BE2C (cell line): Measurements from ENCODE around the gene TRIM7.
"Not testable (repeated sequence)": the region's sequence is repeated elsewhere in the genome, so short reads cannot be mapped to it uniquely, and the experiment has no call there.

Experiments
- DNase-seq: peaks from one replicate; pipeline ENCODE4 v3.0.0-alpha.2; 2020
- H3K27me3 ChIP-seq: fragments of 250-450 bp; sonication (Bioruptor Pico); 2 replicates; pipeline ENCODE4 v1.5.1; 2020; ENCODE audit warnings: mild to moderate bottlenecking
- H3K36me3 ChIP-seq: fragments of 250-450 bp; sonication (Bioruptor Pico); 2 replicates; pipeline ENCODE4 v1.5.1; 2020; ENCODE audit warnings: mild to moderate bottlenecking
- H3K4me1 ChIP-seq: fragments of 250-450 bp; sonication (Bioruptor Pico); 2 replicates; pipeline ENCODE4 v1.5.1; 2020
- H3K4me3 ChIP-seq: 2 replicates; pipeline ENCODE4 v1.5.1; 2011; ENCODE audit warnings: low read depth, low read length
- H3K9me3 ChIP-seq: fragments of 250-450 bp; sonication (Bioruptor Pico); 2 replicates; pipeline ENCODE4 v1.5.1; 2020
- TF ChIP-seq, protein P1 (sequence below): IDR thresholded peaks from 2 replicates; pipeline ENCODE4 v1.5.1; 2012; ENCODE audit warnings: mild to moderate bottlenecking, low read depth, low read length

TRIM7 gene

GRCh38 chr5:181149806-181150733 is 54.9 kb downstream of the TRIM7 start:
- TF ChIP-seq, protein P1, sequence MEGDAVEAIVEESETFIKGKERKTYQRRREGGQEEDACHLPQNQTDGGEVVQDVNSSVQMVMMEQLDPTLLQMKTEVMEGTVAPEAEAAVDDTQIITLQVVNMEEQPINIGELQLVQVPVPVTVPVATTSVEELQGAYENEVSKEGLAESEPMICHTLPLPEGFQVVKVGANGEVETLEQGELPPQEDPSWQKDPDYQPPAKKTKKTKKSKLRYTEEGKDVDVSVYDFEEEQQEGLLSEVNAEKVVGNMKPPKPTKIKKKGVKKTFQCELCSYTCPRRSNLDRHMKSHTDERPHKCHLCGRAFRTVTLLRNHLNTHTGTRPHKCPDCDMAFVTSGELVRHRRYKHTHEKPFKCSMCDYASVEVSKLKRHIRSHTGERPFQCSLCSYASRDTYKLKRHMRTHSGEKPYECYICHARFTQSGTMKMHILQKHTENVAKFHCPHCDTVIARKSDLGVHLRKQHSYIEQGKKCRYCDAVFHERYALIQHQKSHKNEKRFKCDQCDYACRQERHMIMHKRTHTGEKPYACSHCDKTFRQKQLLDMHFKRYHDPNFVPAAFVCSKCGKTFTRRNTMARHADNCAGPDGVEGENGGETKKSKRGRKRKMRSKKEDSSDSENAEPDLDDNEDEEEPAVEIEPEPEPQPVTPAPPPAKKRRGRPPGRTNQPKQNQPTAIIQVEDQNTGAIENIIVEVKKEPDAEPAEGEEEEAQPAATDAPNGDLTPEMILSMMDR = no peak
- DNase-seq = no peak
- Histone ChIP-seq H3K36me3 (no peaks in the 10 kb centered on the region), H3K4me1 (no peaks in the 10 kb centered on the region), H3K9me3 (no peaks in the 10 kb centered on the region), H3K27me3 (no peaks in the 10 kb centered on the region), H3K4me3 (no peak overlapping the region)

GRCh38 chr5:181149355-181149754 is 55.6 kb downstream of the TRIM7 start:
- no peak overlapping the region for H3K4me3 ChIP-seq
- H3K27me3 ChIP-seq = no peaks in the 10 kb centered on the region
- no peak for DNase-seq
- no peaks in the 10 kb centered on the region for H3K4me1 ChIP-seq
- H3K36me3 ChIP-seq = no peaks in the 10 kb centered on the region
- TF ChIP-seq, protein P1 = no peak
- H3K9me3 ChIP-seq = no peaks in the 10 kb centered on the region

DNA sequence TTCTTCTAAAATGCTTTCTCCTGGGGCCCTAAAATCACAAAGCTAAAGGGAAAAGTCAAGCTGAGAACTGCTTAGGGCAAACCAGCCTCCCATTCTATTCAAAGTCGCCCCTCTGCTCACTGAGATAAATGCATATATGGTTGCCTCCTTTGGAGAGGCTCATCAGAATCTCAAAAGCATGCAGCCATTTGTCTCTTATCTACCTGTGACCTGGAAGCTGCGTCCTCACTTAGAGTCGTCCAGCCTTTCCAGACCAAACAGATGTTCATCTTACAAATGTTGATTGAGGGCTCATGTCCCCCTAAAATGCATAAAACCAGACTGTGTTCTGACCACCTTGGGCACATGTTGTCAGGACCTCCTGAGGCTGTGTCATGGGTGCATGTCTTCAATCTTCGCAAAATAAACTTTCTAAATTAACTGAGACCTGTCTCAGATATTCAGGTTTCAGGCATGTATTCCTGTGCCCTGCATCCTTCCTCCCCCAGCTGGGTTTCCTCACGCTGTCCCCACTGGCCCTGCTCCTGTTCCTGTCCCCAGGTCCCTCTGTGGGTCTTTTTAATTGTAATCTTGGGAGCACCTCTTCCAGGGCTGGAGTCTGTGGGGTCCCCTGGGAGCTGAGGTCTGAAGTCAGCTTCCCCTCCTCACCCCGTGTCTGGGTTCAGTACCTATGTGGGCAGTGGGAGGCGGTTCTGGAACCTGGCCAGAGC is 57.9 kb downstream of the TRIM7 start, which contains the start of gene OR2V2:
Gene OR2V2, plus strand, starts transcription at position 660 of the 710 bp plus-strand sequence. CDS start 7,357 bp downstream, outside the sequence.
- H3K36me3 ChIP-seq, H3K4me3 ChIP-seq, H3K4me1 ChIP-seq, H3K9me3 ChIP-seq, DNase-seq, H3K27me3 ChIP-seq: not testable (repeated sequence)

DNA sequence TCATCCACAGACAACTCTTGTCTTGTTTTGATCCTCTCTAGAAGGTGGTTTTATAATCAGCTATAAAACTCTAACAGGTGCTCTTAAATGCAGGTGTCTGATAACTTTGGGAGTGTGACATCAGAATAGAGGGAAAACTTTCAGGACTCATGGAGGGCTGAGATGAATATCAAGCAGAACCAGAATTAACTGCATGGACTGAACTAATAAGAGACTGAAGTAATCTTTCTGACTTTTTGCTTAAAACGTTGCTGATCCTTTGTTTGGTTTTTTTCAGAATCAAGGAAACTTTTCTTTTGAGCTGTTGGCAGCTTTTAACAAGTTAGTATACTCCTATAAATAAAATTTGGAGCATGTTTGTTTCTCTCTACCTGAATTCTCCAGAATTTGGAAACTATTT is 59.9 kb downstream of the TRIM7 start:
- Histone ChIP-seq H3K27me3 (peaks cover 7% of the 10 kb centered on the region; the same call in 1 of the 2 replicates), H3K9me3 (no peaks in the 10 kb centered on the region), H3K36me3 (no peaks in the 10 kb centered on the region), H3K4me3 (no peak overlapping the region), H3K4me1 (no peaks in the 10 kb centered on the region)
- DNase-seq = no peak
- TF ChIP-seq, protein P1 = no peak
